Endometrial microvascular endothelial cells (primary cell): ENCODE data around the gene ZMIZ1. TPM values are rescaled to one million over a fixed set of nuclear protein-coding genes. Genes with fewer than 3 reads are reported as not detected.

ENCODE experiments used
- in situ Hi-C: cut with HindIII; loops from 2 replicates; pipeline ENCODE4 v1.10.0; 2017; ENCODE audit warnings: low sequenced_read_pairs, low pct_unique_long_range_greater_than_20kb; ENCODE audit errors: inconsistent ontology term
- total RNA-seq: library from RNA; depleted of rRNA; stranded (reverse); fragments of >200 nt; gene quantifications from one replicate; pipeline ENCODE4 v1.2.3, GENCODE V29; 2015; ENCODE audit errors: inconsistent ontology term

Gene ZMIZ1
- total RNA-seq, 1 donor from 2014 or later: 19.5 TPM

DNA sequence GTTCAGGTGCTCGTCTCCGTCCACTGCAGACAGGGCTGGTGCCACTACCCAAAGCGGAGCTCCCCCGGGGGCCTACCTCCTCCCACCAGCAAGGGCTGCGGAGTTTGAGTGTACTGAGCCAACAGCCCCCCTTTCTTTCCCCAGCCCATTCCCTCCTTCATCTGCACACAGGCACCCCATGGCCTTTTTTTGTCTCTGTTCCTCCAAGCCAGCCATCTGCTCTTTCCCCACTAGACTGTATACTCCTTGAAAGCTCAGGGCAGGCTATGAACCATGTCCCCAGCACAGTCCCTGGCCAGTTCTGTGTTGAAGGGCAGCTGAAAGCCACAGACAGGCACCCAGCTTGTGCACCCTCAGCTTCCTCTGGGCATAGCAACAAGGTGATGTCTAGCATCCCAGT lies 99.4 kb downstream of the ZMIZ1 start:
- in situ Hi-C loops: no loop called here

DNA sequence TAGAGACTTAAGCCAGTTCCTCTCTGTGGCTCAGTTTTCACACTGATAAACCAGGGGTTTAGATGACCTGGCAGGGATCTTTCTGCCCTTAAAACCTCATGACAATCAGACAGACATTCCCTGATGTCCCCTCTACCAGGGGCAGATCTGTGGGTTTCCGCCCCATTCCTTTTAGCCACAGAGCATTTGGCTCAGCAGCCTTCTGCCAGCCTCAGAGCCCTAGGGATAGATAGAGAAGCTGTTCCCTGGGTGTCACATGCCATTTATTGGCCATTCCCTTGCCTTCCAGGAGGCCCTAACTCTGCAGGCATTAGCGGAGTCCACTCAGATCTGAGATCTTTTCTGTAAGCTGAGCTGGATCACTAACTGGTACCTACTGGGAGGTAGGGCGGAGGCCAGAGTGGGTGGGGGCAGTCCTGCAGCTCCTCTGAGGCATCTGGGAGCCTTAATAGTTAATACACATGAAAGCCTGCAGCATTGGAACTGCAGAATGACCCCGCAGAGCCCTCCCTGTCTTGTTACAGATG lies 101.5 kb downstream of the ZMIZ1 start:
- in situ Hi-C loops: no loop called here

DNA sequence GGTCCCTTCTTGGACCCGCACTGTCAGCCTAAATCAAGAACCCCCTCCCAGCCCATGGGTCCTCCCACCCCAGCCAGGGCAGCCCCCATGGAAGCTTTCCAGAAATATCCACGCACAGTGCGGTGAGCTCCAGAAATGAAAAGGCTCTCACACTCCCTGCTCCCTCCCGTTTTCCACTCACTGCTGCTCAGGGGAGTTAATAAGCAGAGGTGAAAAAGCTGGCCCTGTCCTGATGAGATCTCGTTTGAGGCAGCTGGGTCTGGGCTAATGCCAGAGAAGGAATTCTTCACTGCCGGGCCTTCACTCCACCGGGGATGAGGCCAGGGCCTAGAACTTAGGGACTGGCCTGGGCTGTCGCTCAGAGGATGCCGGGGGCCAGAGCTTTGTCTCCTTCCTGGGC lies 102.2 kb downstream of the ZMIZ1 start:
- in situ Hi-C loops: no loop called here

DNA sequence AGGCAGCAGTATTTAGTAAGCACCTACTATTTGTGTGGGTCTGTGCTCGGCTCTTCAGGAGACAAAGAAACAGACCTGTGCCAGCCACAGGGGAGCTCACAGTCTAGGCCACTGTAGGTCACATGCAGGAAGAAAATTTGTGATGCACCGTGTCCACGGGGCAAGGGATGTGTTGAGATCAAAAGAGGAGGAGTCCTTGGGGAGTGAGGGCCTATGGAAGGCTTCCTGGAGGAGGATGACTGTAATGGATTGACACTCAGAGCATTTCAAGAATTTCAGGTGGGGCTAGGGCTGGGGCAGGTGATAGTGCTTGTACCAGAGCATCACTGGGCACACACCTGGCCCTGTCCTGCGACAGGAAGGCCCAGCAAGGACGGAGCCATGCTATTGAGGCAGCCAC lies 102.7 kb downstream of the ZMIZ1 start:
- in situ Hi-C loops: no loop called here

DNA sequence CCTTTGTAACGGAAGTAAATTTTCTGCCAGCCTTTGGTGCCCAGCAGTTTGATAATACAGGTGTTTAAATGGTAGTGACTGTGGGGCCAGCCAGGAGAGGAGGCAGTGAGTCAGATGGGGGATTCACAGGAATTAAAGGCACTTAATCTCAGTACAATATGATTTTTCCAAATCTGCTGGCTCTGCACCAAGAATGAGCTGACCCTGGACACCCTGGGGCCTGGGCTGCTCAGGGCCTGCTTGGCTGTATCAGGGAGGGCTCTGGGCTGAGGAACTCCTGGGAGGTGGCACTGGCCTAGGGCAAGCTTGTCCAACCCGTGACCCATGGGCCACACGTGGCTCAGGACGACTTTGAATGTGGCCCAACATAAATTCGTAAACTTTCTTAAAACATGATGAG lies 104.1 kb downstream of the ZMIZ1 start:
- in situ Hi-C loops: no loop called here

DNA sequence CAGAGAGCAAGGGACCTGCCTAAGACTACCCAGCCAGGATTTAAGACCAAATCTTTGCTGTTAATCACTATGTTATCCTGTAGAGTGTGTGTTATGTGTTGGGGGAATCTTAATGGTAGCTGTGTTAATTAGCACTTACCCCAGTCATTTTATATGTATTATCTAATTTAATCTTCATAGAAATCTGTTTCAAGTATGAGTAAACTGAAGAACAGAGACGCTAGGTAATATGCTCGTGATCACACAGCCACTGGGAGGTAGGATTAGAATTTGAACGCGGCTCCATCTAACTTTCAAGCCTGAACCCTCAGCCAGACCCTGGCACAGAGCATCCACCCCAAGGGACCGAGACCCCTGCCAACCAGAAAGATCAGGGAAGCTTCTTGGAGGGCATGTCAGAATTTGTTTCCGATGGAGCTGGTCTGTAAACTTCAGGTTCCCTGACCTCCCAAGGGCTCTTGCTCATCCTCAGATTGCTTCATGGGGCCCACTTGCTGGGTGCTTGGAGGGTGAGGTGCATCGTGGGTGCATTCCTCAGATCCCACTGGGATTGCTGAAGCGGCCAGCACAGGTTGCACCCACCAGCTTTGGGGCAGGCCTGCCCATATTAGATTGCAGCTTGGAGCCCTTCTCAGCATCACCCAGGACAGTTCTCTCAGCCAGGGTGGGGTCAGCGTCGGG lies 105.0 kb downstream of the ZMIZ1 start:
- in situ Hi-C loops: no loop called here

DNA sequence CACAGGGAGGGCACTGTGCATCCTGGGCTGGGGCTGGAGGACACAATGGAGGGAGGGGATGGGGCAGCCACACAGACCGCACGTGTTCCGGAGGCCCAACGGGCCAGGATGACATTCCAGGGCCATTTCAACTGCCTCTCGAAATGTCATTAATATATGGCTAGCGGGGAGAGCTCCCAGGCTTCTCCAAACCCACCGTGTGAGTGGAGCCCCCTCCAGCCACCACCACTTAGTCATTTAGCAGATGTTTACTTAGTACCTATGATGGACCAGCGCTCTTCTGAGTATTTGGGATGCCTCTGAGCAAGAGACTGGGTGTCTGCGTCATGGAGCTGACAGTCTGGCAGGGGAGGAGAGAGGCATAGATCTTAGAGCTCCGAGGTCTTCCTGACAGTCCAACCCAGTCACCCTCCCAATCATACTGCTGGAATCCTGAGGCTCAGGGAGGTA lies 107.3 kb downstream of the ZMIZ1 start:
- in situ Hi-C loops: no loop called here

DNA sequence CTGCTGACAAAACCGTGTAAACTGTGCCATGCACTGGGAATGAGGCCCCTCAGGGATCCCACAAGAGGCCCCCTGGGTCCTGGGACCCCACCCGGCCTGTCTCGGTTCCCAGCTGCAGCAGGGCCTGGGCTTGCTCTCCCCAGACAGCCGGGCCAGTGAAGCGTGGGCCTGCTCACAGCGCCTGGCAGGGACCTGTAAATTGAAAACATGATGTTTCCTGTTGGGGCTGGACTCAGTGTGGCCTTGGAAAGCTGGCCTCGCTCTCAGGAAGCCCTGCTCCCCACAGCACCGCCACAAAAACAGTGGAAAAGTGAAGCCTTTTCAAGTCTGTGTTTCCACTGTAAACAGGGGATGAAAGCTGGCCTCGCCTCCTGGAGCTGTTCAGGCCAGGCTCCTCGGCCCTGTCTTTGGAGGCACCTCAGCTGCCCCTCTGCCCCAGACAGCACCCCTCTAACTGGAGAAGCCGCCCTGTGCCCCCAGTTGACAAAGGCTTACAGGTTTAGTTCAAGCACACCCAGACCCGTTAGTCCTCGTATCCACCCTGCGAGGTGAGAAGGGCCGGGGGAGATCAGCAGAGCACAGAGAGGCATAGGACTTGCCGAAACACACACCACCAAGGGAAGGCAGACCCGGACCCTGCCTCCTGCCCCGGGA lies 108.3 kb downstream of the ZMIZ1 start:
- in situ Hi-C loops: no loop called here

DNA sequence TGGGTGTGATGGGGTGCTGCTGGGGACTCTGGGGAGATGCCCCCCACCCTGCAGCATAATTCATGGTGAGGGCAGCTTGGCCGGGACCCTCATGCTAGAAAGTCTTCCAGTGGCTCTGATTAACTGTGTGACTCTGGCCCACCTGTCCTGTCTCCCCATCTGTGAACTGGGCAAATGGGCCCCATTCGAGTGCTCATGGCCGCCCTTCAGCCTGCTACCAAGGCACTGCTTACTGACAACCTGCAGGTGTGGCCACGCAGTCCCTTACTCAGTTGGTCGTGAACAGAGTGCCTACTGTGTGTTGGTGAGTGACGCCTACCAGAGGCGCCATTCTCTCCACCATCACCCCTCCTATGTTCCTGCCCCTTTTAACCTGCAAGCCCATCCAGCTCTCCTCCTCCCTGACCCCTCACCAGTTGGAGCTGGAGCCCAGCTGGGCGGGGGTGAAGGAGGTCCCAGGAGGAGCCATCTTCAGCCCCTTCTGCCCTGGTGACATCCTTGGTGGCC lies 109.4 kb downstream of the ZMIZ1 start:
- in situ Hi-C loops: no loop called here

DNA sequence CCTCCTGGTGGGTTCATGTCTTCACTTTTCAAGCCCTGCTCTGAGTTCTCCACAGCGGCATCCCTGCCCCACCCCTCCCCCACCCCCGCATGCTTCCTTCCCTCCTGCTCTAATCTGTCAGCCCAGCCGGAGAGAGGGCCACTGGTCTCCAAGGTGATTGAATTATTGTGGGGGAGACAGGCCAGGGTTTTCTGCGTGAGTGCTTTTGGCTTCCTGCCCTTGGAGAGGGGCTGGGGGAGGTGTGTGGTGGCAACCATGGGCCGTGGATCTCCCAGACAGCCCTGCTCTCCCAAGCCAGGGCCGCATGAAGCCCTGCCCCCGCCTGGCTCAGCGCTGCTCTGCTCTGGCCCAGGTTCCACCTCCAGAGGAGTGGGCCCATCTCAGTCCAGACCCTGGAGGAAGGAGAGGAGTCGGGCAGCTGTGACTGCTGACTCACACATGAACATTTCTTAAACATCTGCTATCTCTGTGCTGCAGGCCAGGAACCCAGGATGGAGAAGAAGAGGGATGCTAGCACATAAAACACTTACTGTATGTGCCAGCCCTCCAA lies 109.9 kb downstream of the ZMIZ1 start:
- in situ Hi-C loops: no loop called here

DNA sequence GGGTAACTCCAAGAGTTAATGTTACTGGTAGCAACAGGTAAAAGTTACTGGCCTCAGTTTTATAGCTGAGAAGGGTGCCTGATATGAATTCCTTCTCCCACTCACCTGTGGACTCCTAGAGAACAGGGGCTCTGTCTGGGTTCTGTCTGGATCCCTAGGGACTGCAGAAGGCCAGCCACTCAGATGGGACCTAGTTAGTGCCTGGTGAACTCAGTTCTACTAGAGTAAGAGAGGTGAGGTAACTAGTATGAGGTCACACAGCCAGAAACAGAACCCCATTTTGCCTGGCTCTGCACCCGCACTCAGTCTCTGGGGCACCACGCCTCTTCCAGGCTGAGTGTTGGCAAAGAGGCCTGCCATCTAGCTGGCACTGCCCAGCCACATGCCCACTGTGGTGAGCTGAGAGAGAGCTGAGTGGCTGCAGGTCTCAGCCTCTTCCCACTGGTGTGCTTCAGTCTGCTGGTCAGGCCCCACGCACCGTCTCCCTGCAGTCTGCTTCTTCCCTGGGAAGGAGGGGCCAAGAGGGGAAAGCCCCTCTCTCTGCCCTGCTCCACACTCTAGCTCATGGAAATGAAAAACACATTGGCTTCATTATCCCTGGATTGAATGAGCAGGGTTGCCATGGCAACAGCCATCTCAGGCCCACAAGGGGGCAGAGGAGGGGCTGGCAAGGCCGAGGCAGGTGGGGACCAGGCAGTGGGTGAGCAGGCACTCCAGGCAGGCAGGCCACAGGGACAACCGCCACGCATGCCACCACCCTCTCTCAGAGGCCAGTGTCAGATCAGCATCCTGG lies 110.6 kb downstream of the ZMIZ1 start:
- in situ Hi-C loops: no loop called here

DNA sequence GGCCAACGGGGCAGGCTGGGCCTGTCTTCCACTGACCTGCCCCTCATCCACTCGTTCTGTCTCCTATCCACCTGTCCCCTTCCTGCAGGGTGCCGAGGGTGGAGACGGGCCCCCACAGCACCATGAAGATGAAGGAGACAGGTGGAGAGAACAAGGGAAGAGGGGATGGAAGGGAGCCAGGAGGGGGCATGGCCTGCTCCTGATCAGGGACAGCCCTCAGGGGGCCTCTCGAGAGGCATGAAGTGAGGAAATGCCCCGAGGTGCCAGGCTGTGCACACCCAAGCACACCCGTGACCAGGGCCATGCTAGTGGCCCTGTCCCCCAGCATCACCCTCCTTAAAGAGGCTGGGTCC lies 111.2 kb downstream of the ZMIZ1 start:
- in situ Hi-C loops: no loop called here

DNA sequence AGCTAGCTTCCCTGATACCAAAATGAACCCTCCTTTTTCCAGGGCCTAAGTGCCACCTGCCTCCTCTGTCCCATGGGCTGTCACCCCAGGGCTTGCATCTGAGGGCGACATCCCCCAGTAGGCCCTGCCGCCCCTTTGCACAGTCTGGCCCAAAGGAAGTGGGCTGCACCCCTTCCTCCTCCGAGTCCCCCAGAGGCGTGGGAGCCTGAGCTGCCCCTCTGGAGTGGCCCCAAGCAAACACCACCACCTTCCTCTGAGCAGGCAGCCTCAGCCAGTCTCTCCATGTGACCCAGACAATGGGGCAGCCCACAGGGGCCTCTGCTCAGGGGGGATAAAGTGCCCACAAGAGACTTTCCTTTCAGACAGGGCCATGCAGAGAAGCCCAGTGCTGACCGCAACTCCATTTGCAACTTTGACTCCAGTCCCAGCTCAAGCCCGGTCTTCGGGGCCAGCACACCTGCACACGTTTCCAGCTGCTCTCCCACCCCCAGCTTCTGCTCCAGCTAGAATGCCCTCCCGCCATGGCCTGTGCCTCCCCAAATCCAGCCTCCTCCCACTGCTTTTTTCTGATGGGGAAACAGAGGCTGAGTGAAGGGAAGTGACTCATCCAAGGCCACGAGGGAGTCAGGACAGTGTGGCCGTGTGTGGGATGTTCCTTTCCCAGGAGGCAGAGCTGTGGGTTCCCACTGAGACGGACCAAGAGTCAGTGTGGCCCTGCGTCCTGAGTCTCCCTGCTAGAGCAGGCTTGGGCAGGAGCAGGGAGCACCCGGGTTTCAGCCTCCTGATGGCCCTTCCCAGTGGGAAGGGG lies 111.9 kb downstream of the ZMIZ1 start:
- in situ Hi-C loops: no loop called here

DNA sequence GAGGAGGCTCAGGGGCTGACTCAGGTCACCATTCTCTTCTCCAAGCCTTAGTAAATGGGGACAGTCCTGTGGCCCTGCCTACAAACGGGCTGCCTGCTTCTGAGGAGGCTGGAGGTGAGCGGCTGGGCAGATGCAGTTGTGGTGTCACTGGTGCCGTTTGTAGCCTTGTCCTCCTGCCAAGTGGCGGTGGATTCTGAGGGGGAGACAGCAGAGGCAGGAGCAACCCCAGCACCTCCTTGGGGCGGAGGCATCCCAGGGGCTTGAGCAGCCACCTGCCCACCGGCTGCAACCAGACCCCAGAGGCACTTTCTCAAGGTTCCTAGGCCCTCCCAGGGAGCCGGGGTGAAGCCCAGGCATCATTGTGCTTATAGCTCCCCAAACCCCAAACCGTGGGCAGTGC lies 112.5 kb downstream of the ZMIZ1 start:
- in situ Hi-C loops: no loop called here

DNA sequence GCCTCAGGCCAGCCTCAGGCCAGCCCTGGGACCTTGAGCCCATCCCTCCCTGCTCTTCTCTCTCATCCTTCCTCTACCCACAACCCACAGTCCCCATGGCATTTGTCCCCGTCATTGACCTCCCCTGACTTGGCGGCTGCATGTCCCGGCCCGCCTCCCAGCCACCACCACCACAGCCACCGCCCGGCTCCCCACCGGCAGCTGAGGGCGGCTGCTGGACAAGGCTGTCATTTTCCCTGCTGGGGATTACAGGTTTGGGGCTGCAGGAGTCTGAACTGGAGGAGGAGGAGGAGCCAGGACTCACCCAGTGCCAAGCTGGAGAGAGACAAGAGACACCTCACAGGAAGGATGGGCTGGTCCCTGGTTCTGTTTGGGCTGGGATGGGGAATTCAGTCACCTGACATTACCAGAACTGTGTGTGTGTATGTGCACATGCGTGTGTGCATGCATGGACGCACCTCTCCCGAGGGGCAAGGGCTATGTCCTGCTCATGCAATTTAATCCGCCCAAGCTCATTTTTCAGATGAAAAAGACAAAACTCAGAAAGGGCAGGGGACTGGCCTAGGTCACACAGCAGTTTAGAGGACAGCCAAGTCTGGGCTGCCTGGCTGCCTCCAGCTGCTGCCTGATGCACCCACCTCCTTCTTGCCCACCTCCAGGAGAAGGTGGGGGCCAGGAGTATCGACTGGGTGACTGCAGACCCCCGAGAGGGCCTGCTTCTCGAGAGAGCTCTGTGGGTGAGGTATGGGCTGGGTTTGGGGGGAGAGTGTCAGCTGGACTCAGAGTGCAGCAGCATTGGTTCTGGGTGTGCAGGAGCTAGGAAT lies 113.1 kb downstream of the ZMIZ1 start:
- in situ Hi-C loops: no loop called here

DNA sequence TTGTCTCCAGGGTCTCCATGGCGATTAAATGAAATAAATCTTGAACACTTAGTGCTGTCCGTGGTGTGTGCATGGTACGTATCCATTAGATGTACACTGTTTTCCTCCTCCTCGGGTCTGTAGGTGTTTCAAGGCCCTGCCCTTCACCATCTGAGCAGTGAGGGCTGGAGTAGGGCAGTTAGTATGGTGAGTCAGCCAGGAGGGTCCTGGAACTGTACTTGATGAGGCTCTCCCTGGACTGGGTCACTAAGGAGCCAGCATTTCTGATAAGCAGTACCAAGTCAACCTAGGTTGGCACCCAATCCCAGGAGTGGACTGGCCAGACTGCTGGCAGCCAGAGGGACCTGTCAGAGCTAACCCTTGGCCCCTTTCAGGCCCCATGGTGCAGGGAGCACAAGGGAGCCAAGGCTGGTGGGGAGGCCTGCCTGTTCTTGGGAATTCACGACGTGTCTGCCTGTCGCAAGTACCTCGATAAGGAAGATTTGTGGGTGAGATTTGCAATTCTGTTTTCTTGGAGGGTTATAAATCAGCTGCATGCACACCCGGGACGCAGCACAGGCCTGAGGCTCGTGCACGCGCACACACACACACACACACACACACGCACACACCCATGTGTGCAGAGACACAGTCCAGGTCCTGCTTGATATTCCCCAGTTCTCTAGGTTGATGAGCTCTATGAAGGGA lies 114.2 kb downstream of the ZMIZ1 start:
- in situ Hi-C loops: no loop called here

DNA sequence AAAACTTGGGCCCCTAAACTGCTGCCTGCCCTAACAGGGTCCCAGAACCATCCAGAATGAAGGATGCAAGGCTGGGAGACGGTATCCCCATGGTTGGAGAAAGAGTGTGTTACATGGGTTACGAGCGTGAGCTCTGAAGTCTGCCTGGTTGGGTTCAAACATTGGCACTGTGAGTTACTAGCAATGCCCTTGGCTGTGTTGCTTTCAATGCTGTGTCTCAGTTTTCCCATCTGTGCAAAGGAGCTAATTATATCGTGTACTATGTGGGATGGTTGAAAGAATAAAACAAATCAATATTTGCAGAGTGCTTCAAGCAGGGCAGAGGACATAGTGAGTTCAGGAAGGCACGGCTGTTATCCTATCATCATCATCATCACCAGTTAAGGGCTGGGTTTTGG lies 114.7 kb downstream of the ZMIZ1 start:
- in situ Hi-C loops: no loop called here
